WTC11 (cell line): ENCODE measurements around the gene FIZ1. TPM values are rescaled to one million over a fixed set of nuclear protein-coding genes. Genes with fewer than 3 reads are reported as not detected.

Source experiments
- ATAC-seq: fragments of 200-7000 bp; cut with Tn5 transposase; 2 replicates; pipeline ENCODE4 v1.10.0; 2021; ENCODE audit warnings: mild to moderate bottlenecking, moderate library complexity
- CTCF ChIA-PET: fragments of 300-600 bp; sonication (Branson Sonifier 250); formaldehyde crosslinking; loops from one replicate; lab custom pipeline; 2021; ENCODE audit warnings: antibody characterized with exemption; lab: Charles Lee
- POLR2A ChIA-PET: fragments of 350-600 bp; sonication (Branson Sonifier 250); formaldehyde crosslinking; loops from one replicate; lab custom pipeline; 2021; ENCODE audit warnings: antibody characterized with exemption; lab: Charles Lee
- DNase-seq: peaks from one replicate; pipeline ENCODE4 v3.0.0; 2021; ENCODE audit warnings: low spot score
- H3K27ac Mint-ChIP-seq: 2 replicates; pipeline ENCODE4 v1.8.0; 2021; ENCODE audit warnings: mixed read lengths
- H3K27me3 Mint-ChIP-seq: 2 replicates; pipeline ENCODE4 v1.8.0; 2021; ENCODE audit warnings: low read depth, mild to moderate bottlenecking, moderate library complexity, mixed read lengths
- H3K36me3 Mint-ChIP-seq: 2 replicates; pipeline ENCODE4 v1.8.0; 2021; ENCODE audit warnings: mixed read lengths
- H3K4me1 Mint-ChIP-seq: 2 replicates; pipeline ENCODE4 v1.8.0; 2022; ENCODE audit warnings: mixed read lengths
- H3K4me3 Mint-ChIP-seq: 2 replicates; pipeline ENCODE4 v1.8.0; 2021; ENCODE audit warnings: mild to moderate bottlenecking, moderate library complexity, mixed read lengths
- H3K9me3 Mint-ChIP-seq: 2 replicates; pipeline ENCODE4 v1.8.0; 2021; ENCODE audit warnings: mixed read lengths
- AFF4 ChIP-seq: sonication (generic); formaldehyde crosslinking; IDR thresholded peaks from 2 replicates; pipeline ENCODE4 v1.8.1; 2023; ENCODE audit warnings: mild to moderate bottlenecking, missing genetic modification reagents, borderline replicate concordance
- ATF1 ChIP-seq: sonication (generic); formaldehyde crosslinking; IDR thresholded peaks from 2 replicates; pipeline ENCODE4 v1.8.1; 2023; ENCODE audit warnings: mild to moderate bottlenecking, moderate library complexity, missing genetic modification reagents
- ATF2 ChIP-seq: sonication (generic); formaldehyde crosslinking; IDR thresholded peaks from 2 replicates; pipeline ENCODE4 v1.8.1; 2022; ENCODE audit warnings: low read depth, missing genetic modification reagents, borderline replicate concordance
- ATF3 ChIP-seq: sonication (generic); formaldehyde crosslinking; conservative IDR thresholded peaks from 2 replicates; pipeline ENCODE4 v1.8.1; 2022; ENCODE audit warnings: mild to moderate bottlenecking, missing genetic modification reagents
- ATF6 ChIP-seq: sonication (generic); formaldehyde crosslinking; IDR thresholded peaks from 2 replicates; pipeline ENCODE4 v1.8.1; 2023; ENCODE audit warnings: mild to moderate bottlenecking, missing genetic modification reagents
- CBFB ChIP-seq: sonication (generic); formaldehyde crosslinking; IDR thresholded peaks from 2 replicates; pipeline ENCODE4 v1.8.1; 2022; ENCODE audit warnings: mild to moderate bottlenecking, low read depth, missing genetic modification reagents
- E2F1 ChIP-seq: sonication (generic); formaldehyde crosslinking; IDR thresholded peaks from 2 replicates; pipeline ENCODE4 v1.8.0; 2022; ENCODE audit warnings: mild to moderate bottlenecking, missing genetic modification reagents
- ETV6 ChIP-seq: sonication (generic); formaldehyde crosslinking; IDR thresholded peaks from 2 replicates; pipeline ENCODE4 v1.8.1; 2022; ENCODE audit warnings: mild to moderate bottlenecking, missing genetic modification reagents
- JAZF1 ChIP-seq: fragments of 250-450 bp; sonication (Bioruptor Pico); IDR thresholded peaks from 2 replicates; pipeline ENCODE4 v1.9.0; 2021; ENCODE audit warnings: moderate library complexity, mild to moderate bottlenecking, inconsistent platforms
- KAT7 ChIP-seq: sonication (generic); formaldehyde crosslinking; IDR thresholded peaks from 2 replicates; pipeline ENCODE4 v1.8.1; 2023; ENCODE audit warnings: missing genetic modification reagents, mild to moderate bottlenecking, borderline replicate concordance
- MXD4 ChIP-seq: fragments of 250-450 bp; sonication (Bioruptor Pico); IDR thresholded peaks from 2 replicates; pipeline ENCODE4 v1.8.0; 2021; ENCODE audit warnings: mild to moderate bottlenecking, moderate library complexity, borderline replicate concordance
- TCF7 ChIP-seq: sonication (generic); formaldehyde crosslinking; IDR thresholded peaks from 2 replicates; pipeline ENCODE4 v1.8.0; 2022; ENCODE audit warnings: mild to moderate bottlenecking, low read depth, missing genetic modification reagents, moderate library complexity
- TEAD4 ChIP-seq: sonication (generic); formaldehyde crosslinking; IDR thresholded peaks from 2 replicates; pipeline ENCODE4 v1.8.0; 2022; ENCODE audit warnings: mild to moderate bottlenecking, missing genetic modification reagents
- ZNF121 ChIP-seq: sonication (generic); formaldehyde crosslinking; IDR thresholded peaks from 2 replicates; pipeline ENCODE4 v1.8.0; 2023; ENCODE audit warnings: missing genetic modification reagents
- ZNF512 ChIP-seq: sonication (generic); formaldehyde crosslinking; IDR thresholded peaks from 2 replicates; pipeline ENCODE4 v1.8.1; 2022; ENCODE audit warnings: missing genetic modification reagents, borderline replicate concordance
- total RNA-seq: library from RNA; stranded (reverse); gene quantifications from 3 replicates; pipeline ENCODE4 v1.2.3, GENCODE V29; 2021

The FIZ1 gene
- total RNA-seq, 1 experiment from 2014 or later: 20.1 TPM

GRCh38 chr19:55599468-55599841 is at the start of gene FIZ1 (continued):
- TF ChIP-seq ATF3 (CRISPR knock-in tag) (no peak), ZNF512 (CRISPR knock-in tag) (no peak), CBFB (CRISPR knock-in tag) (no peak)

- ChIA-PET CTCF (interaction anchor here (0.9 to 4.6 kb wide), 5 partner anchors 16 to 195 kb away, joined by 3 to 25 read pairs (median 7); partner anchors contain the start of gene ZNF865), POLR2A (no interaction called here)
- Mint-ChIP-seq H3K36me3 (peaks cover 16% of the 10 kb centered on the region), H3K27me3 (no peaks in the 10 kb centered on the region), H3K4me1 (peaks cover 21% of the 10 kb centered on the region), H3K27ac (no peak overlapping the region), H3K9me3 (no peaks in the 10 kb centered on the region), H3K4me3 (peak overlapping the region; percentile 78)
- ATAC-seq (peak; percentile 5; the same call in 1 of the 2 replicates), DNase-seq (no peak)
- TF ChIP-seq KAT7 (CRISPR knock-in tag) (no peak), ATF1 (CRISPR knock-in tag) (no peak), ATF6 (CRISPR knock-in tag) (no peak), AFF4 (CRISPR knock-in tag) (no peak), ZNF121 (no peak), ETV6 (no peak), ATF2 (CRISPR knock-in tag) (no peak), MXD4 (CRISPR knock-in tag) (no peak), E2F1 (CRISPR knock-in tag) (no peak), TCF7 (CRISPR knock-in tag) (no peak), TEAD4 (CRISPR knock-in tag) (no peak), JAZF1 (no peak)
These were observed 49.4 kb upstream of the FIZ1 start for GRCh38 chr19:55648585-55649267.
